K562 (cell line): ENCODE measurements around the gene C9. TPM values are rescaled to one million over a fixed set of nuclear protein-coding genes. Genes with fewer than 3 reads are reported as not detected.

Experiments
- ATAC-seq: fragments of 200-7000 bp; cut with Tn5 transposase; 3 replicates; pipeline ENCODE4 v1.9.1; 2020; ENCODE audit warnings: moderate library complexity
- BruUV-seq: library from RNA; stranded (reverse); fragments of 400-500 nt; replicated peaks from 2 replicates; lab custom pipeline; 2021; lab: Mats Ljungman, UMichigan
- CTCF ChIA-PET: fragments of 300-600 bp; formaldehyde crosslinking; extraction: SDS; loops from one replicate; lab custom pipeline; 2021; ENCODE audit warnings: low intra/inter-chr PET ratio; lab: Yijun Ruan, JAX
- POLR2A ChIA-PET: fragments of 300-600, 350-650 bp; sonication (Branson Sonifier 250); formaldehyde crosslinking; extraction: SDS; loops from one replicate; lab custom pipeline; 2021; ENCODE audit warnings: antibody characterized with exemption, inconsistent platforms; lab: Yijun Ruan, JAX
- DNase-seq, 4 experiments: peaks; one replicate each; pipeline versions ENCODE4 v3.0.0 to v3.0.0-alpha.2; 2011 to 2018; ENCODE audit warnings: low spot score in 3 of 4, mixed read lengths in 3 of 4; ENCODE audit errors: extremely low read depth in 1 of 4
- FAIRE-seq: peaks from 2 replicates; lab custom pipeline; 2011; peaks lifted over from hg19 to GRCh38; lab: Jason Lieb, UNC
- H2AFZ ChIP-seq: 2 replicates; pipeline ENCODE4 v1.6.0; 2011; ENCODE audit warnings: low read depth, low read length, control low read depth, inconsistent platforms
- H3K27ac ChIP-seq: fragments of 200-600 bp; 3 replicates; pipeline ENCODE4 v1.8.0; 2011; ENCODE audit warnings: low read depth, mild to moderate bottlenecking, control low read depth, inconsistent platforms, low read length, moderate library complexity, mixed read lengths; ENCODE audit errors: extremely low read depth
- H3K27me3 ChIP-seq, 2 experiments: fragments of 300-600 bp in 1 of 2; 2 replicates in 1 of 2; 3 replicates in 1 of 2; pipeline versions ENCODE4 v1.6.0 to v1.8.0; 2011; ENCODE audit warnings: inconsistent platforms in 2 of 2, low read length in 2 of 2, mild to moderate bottlenecking in 1 of 2, mixed read lengths in 1 of 2, moderate library complexity in 1 of 2; ENCODE audit not compliant: control insufficient read depth in 2 of 2, insufficient read depth in 2 of 2
- H3K36me3 ChIP-seq: fragments of 300-600 bp; 3 replicates; pipeline ENCODE4 v1.8.0; 2011; ENCODE audit warnings: mild to moderate bottlenecking, low read length, inconsistent platforms; ENCODE audit not compliant: control insufficient read depth, insufficient read depth
- H3K4me1 ChIP-seq, 2 experiments: fragments of 200-600 bp in 1 of 2; replicated peaks in 1 of 2; 2 replicates in 1 of 2; 3 replicates in 1 of 2; pipeline versions ENCODE4 v1.5.1 to v1.8.0; 2011; ENCODE audit warnings: inconsistent platforms in 2 of 2, low read length in 2 of 2, mild to moderate bottlenecking in 1 of 2, mixed read lengths in 1 of 2, moderate library complexity in 1 of 2; ENCODE audit not compliant: control insufficient read depth in 2 of 2, insufficient read depth in 2 of 2
- H3K4me2 ChIP-seq: 2 replicates; pipeline ENCODE4 v1.6.1; 2011; ENCODE audit warnings: low read length, control low read depth, inconsistent platforms, mixed read lengths; ENCODE audit not compliant: insufficient read depth
- H3K4me3 ChIP-seq: fragments of 200-600 bp; sonication (generic), shearing (Covaris generic); 2 replicates; pipeline ENCODE4 v1.5.1; 2016; ENCODE audit warnings: control low read depth, inconsistent platforms
- H3K79me2 ChIP-seq: fragments of 200-600 bp; 3 replicates; pipeline ENCODE4 v1.8.0; 2011; ENCODE audit warnings: low read length, inconsistent platforms; ENCODE audit not compliant: control insufficient read depth, insufficient read depth
- H3K9ac ChIP-seq, 2 experiments: 2 replicates each; pipeline versions ENCODE4 v1.6.0 to v1.6.1; 2011; ENCODE audit warnings: low read depth in 2 of 2, low read length in 2 of 2, control low read depth in 1 of 2, inconsistent platforms in 1 of 2, mild to moderate bottlenecking in 1 of 2, mixed read lengths in 1 of 2; ENCODE audit not compliant: insufficient read depth in 1 of 2
- H3K9me1 ChIP-seq: one replicate; pipeline ENCODE4 v1.6.0; 2011; ENCODE audit warnings: inconsistent platforms, mild to moderate bottlenecking, low read length, moderate library complexity; ENCODE audit not compliant: control insufficient read depth, insufficient read depth
- H3K9me3 ChIP-seq: replicated peaks from 2 replicates; pipeline ENCODE4 v1.5.1; 2011; ENCODE audit warnings: low read depth, low read length, inconsistent platforms; ENCODE audit not compliant: control insufficient read depth, insufficient read depth
- H4K20me1 ChIP-seq: replicated peaks from 2 replicates; pipeline ENCODE4 v1.6.1; 2011; ENCODE audit warnings: low read length, inconsistent platforms, mixed read lengths; ENCODE audit not compliant: control insufficient read depth, insufficient read depth
- HSF4 ChIP-seq: fragments of 250-450 bp; sonication (Bioruptor Pico); IDR thresholded peaks from 2 replicates; pipeline ENCODE4 v2.1.2; 2022; ENCODE audit warnings: mild to moderate bottlenecking, moderate library complexity, borderline replicate concordance
- MIER1 ChIP-seq: fragments of 450-650 bp; IDR thresholded peaks from 2 replicates; pipeline ENCODE4 v1.6.1; 2016; ENCODE audit warnings: antibody characterized with exemption, mild to moderate bottlenecking, low read depth
- STAG1 ChIP-seq: sonication (generic); formaldehyde crosslinking; IDR thresholded peaks from 2 replicates; pipeline ENCODE4 v1.5.0; 2020; ENCODE audit warnings: missing genetic modification reagents, borderline replicate concordance
- ZC3H4 ChIP-seq: sonication (generic); formaldehyde crosslinking; IDR thresholded peaks from 2 replicates; pipeline ENCODE4 v1.9.0; 2021; ENCODE audit warnings: missing genetic modification reagents, borderline replicate concordance
- ZNF77 ChIP-seq: fragments of 250-450 bp; sonication (Bioruptor Pico); IDR thresholded peaks from 2 replicates; pipeline ENCODE4 v1.5.0; 2020
- in situ Hi-C: fragments of 300-500 bp; cut with MboI; formaldehyde crosslinking; loops from 4 replicates; pipeline ENCODE4 v1.15.0; 2018; ENCODE audit warnings: inconsistent platforms, mixed read lengths
- intact Hi-C: fragments of 100-400 bp; cut with micrococcal nuclease; formaldehyde crosslinking; loops from 2 replicates; pipeline ENCODE4 v1.14.2; 2022
- polyA plus RNA-seq, 8 experiments: library from polyadenylated mRNA; depleted of rRNA in 4 of 8; stranded (reverse) in 5 of 8; unstranded in 3 of 8; fragments of >200 nt; fragmentation: Nextera tagmentation in 2 of 8; fragmentation: Illumina TruSeq in 1 of 8; extraction: Ambion mirVana in 2 of 8; extraction: Trizol in 1 of 8; gene quantifications; 2 replicates each; pipeline versions ENCODE4 v1.2.1 to v1.2.3, GENCODE V29; 2011 to 2014; ENCODE audit warnings: inconsistent platforms in 1 of 8, missing spikeins in 1 of 8
- total RNA-seq, 7 experiments: library from RNA; depleted of rRNA in 6 of 7; stranded (reverse); fragments of >200 nt in 6 of 7; fragmentation: Illumina TruSeq in 2 of 7; extraction: Trizol in 2 of 7; gene quantifications; 2 replicates each; pipeline versions ENCODE4 v1.2.1 to v1.2.3, GENCODE V29; 2011 to 2021; ENCODE audit warnings: low replicate concordance in 1 of 7
- TF ChIP-seq, protein P1 (sequence below): sonication (generic); formaldehyde crosslinking; IDR thresholded peaks from 2 replicates; pipeline ENCODE4 v1.8.0; 2023; ENCODE audit warnings: mild to moderate bottlenecking, missing genetic modification reagents
- TF ChIP-seq, protein P2 (sequence below): fragments of 250-450 bp; sonication (Bioruptor Pico); IDR thresholded peaks from 2 replicates; pipeline ENCODE4 v1.9.0; 2021; ENCODE audit warnings: mild to moderate bottlenecking, inconsistent platforms
- TF ChIP-seq, protein P3 (sequence below): sonication (generic); formaldehyde crosslinking; IDR thresholded peaks from 2 replicates; pipeline ENCODE4 v1.8.0; 2022; ENCODE audit warnings: missing genetic modification reagents, mild to moderate bottlenecking, borderline replicate concordance

The C9 gene
- total and polyA plus RNA-seq, 9 of the 15 experiments (the other 6 are each of a cell fraction or from before 2014, with no cell fraction given), result 0.08 to 0.38 TPM; not detected in 7

DNA sequence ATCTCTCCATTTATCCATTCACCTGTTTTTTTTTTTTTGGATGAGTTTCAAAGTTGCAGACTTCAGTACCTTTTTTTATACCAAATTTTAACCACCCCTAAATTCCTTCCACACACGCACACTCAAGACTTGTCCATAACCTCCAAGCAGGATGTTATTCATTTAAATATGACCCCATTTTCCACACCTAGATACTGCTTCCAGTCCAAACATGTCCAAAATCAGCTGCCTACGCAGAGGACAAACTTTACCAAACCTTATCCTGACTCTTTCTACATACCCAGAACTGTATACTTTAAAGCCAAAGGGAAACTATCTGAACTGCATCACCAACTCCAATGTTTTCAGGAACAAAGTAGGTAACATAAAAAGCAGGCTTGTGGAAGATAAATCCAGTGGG, 108.9 kb downstream of the C9 start (continued):
- TF ChIP-seq, protein P1, sequence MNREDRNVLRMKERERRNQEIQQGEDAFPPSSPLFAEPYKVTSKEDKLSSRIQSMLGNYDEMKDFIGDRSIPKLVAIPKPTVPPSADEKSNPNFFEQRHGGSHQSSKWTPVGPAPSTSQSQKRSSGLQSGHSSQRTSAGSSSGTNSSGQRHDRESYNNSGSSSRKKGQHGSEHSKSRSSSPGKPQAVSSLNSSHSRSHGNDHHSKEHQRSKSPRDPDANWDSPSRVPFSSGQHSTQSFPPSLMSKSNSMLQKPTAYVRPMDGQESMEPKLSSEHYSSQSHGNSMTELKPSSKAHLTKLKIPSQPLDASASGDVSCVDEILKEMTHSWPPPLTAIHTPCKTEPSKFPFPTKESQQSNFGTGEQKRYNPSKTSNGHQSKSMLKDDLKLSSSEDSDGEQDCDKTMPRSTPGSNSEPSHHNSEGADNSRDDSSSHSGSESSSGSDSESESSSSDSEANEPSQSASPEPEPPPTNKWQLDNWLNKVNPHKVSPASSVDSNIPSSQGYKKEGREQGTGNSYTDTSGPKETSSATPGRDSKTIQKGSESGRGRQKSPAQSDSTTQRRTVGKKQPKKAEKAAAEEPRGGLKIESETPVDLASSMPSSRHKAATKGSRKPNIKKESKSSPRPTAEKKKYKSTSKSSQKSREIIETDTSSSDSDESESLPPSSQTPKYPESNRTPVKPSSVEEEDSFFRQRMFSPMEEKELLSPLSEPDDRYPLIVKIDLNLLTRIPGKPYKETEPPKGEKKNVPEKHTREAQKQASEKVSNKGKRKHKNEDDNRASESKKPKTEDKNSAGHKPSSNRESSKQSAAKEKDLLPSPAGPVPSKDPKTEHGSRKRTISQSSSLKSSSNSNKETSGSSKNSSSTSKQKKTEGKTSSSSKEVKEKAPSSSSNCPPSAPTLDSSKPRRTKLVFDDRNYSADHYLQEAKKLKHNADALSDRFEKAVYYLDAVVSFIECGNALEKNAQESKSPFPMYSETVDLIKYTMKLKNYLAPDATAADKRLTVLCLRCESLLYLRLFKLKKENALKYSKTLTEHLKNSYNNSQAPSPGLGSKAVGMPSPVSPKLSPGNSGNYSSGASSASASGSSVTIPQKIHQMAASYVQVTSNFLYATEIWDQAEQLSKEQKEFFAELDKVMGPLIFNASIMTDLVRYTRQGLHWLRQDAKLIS, result no peak
- TF ChIP-seq HSF4 (CRISPR knock-in tag) (no peak), MIER1 (no peak), ZNF77 (CRISPR knock-in tag) (no peak)
- TF ChIP-seq, all 486 proteins: peak for 0

DNA sequence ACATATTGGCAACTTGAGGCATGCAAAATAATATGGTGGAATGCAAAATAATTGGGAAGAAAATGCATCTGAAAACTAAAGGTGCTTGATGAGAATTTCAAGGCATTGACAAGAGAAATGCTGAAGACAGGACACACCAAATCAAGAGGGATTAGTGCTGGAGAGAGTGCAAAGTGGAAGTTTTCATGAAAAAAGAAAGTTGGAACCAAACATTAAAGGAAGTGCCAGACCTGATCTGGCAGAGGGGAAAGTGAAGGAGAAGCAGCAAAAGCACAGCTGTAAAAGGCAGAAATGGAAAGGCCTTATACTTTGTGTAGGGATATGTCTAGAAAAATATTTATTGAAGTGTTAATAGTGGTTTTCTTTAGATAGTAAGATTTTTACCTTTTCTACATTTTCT, 109.6 kb downstream of the C9 start:
- H3K9me1 ChIP-seq, result no peaks in the 10 kb centered on the region
- intact Hi-C loops, result no loop called here
- no peaks in the 10 kb centered on the region for H3K4me1 ChIP-seq
- H3K36me3 ChIP-seq, result no peaks in the 10 kb centered on the region
- no peak for FAIRE-seq
- H3K9ac ChIP-seq, result no peak overlapping the region
- peaks cover 4% of the 10 kb centered on the region; the same call in 1 of the 2 replicates for H3K9me3 ChIP-seq
- ChIA-PET CTCF (no interaction called here), POLR2A (no interaction called here)
- no peak overlapping the region for H2AFZ ChIP-seq
- no peak for ATAC-seq
- no peak overlapping the region for H3K27ac ChIP-seq
- H3K4me2 ChIP-seq, result no peak overlapping the region
- no TSS peak for BruUV-seq
- H3K4me3 ChIP-seq, result no peak overlapping the region
- H3K79me2 ChIP-seq, result no peaks in the 10 kb centered on the region
- TF ChIP-seq ZC3H4 (CRISPR knock-in tag), result no peak
- TF ChIP-seq STAG1 (CRISPR knock-in tag), result no peak
- TF ChIP-seq, protein P2, sequence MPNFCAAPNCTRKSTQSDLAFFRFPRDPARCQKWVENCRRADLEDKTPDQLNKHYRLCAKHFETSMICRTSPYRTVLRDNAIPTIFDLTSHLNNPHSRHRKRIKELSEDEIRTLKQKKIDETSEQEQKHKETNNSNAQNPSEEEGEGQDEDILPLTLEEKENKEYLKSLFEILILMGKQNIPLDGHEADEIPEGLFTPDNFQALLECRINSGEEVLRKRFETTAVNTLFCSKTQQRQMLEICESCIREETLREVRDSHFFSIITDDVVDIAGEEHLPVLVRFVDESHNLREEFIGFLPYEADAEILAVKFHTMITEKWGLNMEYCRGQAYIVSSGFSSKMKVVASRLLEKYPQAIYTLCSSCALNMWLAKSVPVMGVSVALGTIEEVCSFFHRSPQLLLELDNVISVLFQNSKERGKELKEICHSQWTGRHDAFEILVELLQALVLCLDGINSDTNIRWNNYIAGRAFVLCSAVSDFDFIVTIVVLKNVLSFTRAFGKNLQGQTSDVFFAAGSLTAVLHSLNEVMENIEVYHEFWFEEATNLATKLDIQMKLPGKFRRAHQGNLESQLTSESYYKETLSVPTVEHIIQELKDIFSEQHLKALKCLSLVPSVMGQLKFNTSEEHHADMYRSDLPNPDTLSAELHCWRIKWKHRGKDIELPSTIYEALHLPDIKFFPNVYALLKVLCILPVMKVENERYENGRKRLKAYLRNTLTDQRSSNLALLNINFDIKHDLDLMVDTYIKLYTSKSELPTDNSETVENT (CRISPR knock-in tag), result no peak
- TF ChIP-seq, protein P3, sequence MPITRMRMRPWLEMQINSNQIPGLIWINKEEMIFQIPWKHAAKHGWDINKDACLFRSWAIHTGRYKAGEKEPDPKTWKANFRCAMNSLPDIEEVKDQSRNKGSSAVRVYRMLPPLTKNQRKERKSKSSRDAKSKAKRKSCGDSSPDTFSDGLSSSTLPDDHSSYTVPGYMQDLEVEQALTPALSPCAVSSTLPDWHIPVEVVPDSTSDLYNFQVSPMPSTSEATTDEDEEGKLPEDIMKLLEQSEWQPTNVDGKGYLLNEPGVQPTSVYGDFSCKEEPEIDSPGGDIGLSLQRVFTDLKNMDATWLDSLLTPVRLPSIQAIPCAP (CRISPR knock-in tag), result no peak
- DNase-seq, result no peak
- in situ Hi-C loops, result no loop called here
- no peaks in the 10 kb centered on the region for H3K27me3 ChIP-seq
- no peaks in the 10 kb centered on the region for H4K20me1 ChIP-seq
